ENCODE results near the gene TLCD2. TPM values are rescaled to one million over a fixed set of nuclear protein-coding genes. Genes with fewer than 3 reads are reported as not detected.

Gene TLCD2
- total RNA-seq, 4 donors from 2014 or later: 6.3 to 39.4 (median 16.9) TPM

Other genes with a start within 250 kb of the TLCD2 start
- 100 to 1,000 TPM; 197 to 575 (median 261) TPM for gene MYO1C, start 217.7 kb downstream of the TLCD2 start, total RNA-seq
- gene INPP5K, start 193.8 kb downstream of the TLCD2 start, total RNA-seq: 100 to 1,000 TPM; 168 to 321 (median 200) TPM
- gene PITPNA, start 147.6 kb downstream of the TLCD2 start, total RNA-seq: 10 to 100 TPM; 28.0 to 63.4 (median 40.6) TPM
- 10 to 100 TPM in 3 of 4 donors, 1 to 10 TPM in 1; 7.3 to 25.6 (median 16.7) TPM for gene SLC43A2, start 81.5 kb downstream of the TLCD2 start, total RNA-seq
- 10 to 100 TPM in 2 of 4 donors, 1 to 10 TPM in 2; 5.4 to 39.2 (median 9.9) TPM for gene SCARF1, start 64.6 kb downstream of the TLCD2 start, total RNA-seq
- gene RILP, start 60.5 kb downstream of the TLCD2 start, total RNA-seq: 10 to 100 TPM; 24.6 to 94.8 (median 46.5) TPM
- gene PRPF8, start 25.5 kb downstream of the TLCD2 start, total RNA-seq: 100 to 1,000 TPM; 145 to 281 (median 182) TPM
- 10 to 100 TPM; 38.8 to 63.3 (median 44.1) TPM for gene WDR81, start 14.3 kb upstream of the TLCD2 start, total RNA-seq
- gene SERPINF2, start 32.5 kb upstream of the TLCD2 start, total RNA-seq: 10 to 100 TPM in 2 of 4 donors, 1 to 10 TPM in 2; 8.0 to 19.8 (median 9.6) TPM
- 1,000 to 10,000 TPM; 1,103 to 2,374 (median 1,762) TPM for gene SERPINF1, start 51.7 kb upstream of the TLCD2 start, total RNA-seq
- gene SMYD4, start 119.5 kb upstream of the TLCD2 start, total RNA-seq: 10 to 100 TPM; 14.7 to 35.6 (median 19.8) TPM
- 10 to 100 TPM; 29.3 to 34.3 (median 31.1) TPM for gene RPA1, start 119.6 kb upstream of the TLCD2 start, total RNA-seq

All from subcutaneous adipose tissue (tissue), 4 donors.